SK-N-SH treated with all-trans-retinoic acid at 6 μM for 48 hours (cell line): ENCODE measurements around the gene IL4R.

ENCODE experiments used
- ARNTL ChIP-seq: fragments of 450-650 bp; formaldehyde crosslinking; IDR thresholded peaks from 2 replicates; pipeline ENCODE4 v1.5.0; 2020; ENCODE audit warnings: low read depth, mild to moderate bottlenecking, moderate library complexity, borderline replicate concordance
- CSDC2 ChIP-seq: fragments of 250-450 bp; sonication (Bioruptor Pico); IDR thresholded peaks from 2 replicates; pipeline ENCODE4 v1.5.0; 2020; ENCODE audit warnings: mild to moderate bottlenecking, moderate library complexity
- PPARA ChIP-seq: fragments of 250-450 bp; sonication (Bioruptor Pico); IDR thresholded peaks from 2 replicates; pipeline ENCODE4 v1.5.0; 2020; ENCODE audit warnings: mild to moderate bottlenecking, borderline replicate concordance
- RARB ChIP-seq: fragments of 250-450 bp; sonication (Bioruptor Pico); IDR thresholded peaks from 2 replicates; pipeline ENCODE4 v1.8.0; 2021; ENCODE audit warnings: mild to moderate bottlenecking, moderate library complexity
- TCF4 ChIP-seq: fragments of 250-450 bp; sonication (Bioruptor Pico); IDR thresholded peaks from 2 replicates; pipeline ENCODE4 v1.8.0; 2021; ENCODE audit warnings: mild to moderate bottlenecking, moderate library complexity, borderline replicate concordance
- TOX ChIP-seq: fragments of 250-450 bp; sonication (Bioruptor Pico); IDR thresholded peaks from 2 replicates; pipeline ENCODE4 v1.8.0; 2021; ENCODE audit warnings: mild to moderate bottlenecking, moderate library complexity, borderline replicate concordance
- ZFP3 ChIP-seq: fragments of 250-450 bp; sonication (Bioruptor Pico); IDR thresholded peaks from 2 replicates; pipeline ENCODE4 v1.5.0; 2020; ENCODE audit warnings: mild to moderate bottlenecking, moderate library complexity
- ZFP30 ChIP-seq: fragments of 450-650 bp; formaldehyde crosslinking; IDR thresholded peaks from 2 replicates; pipeline ENCODE4 v1.5.0; 2022; ENCODE audit warnings: mild to moderate bottlenecking, moderate library complexity
- ZNF565 ChIP-seq: fragments of 450-650 bp; formaldehyde crosslinking; conservative IDR thresholded peaks from 2 replicates; pipeline ENCODE4 v1.5.0; 2020; ENCODE audit warnings: low read depth, mild to moderate bottlenecking, moderate library complexity
- TF ChIP-seq, protein P1 (sequence below): fragments of 250-450 bp; sonication (Bioruptor Pico); IDR thresholded peaks from 2 replicates; pipeline ENCODE4 v1.5.1; 2020; ENCODE audit warnings: low read depth, mild to moderate bottlenecking, moderate library complexity
- TF ChIP-seq, protein P2 (sequence below): fragments of 250-450 bp; sonication (Bioruptor Pico); IDR thresholded peaks from 2 replicates; pipeline ENCODE4 v1.5.1; 2021; ENCODE audit warnings: mild to moderate bottlenecking, moderate library complexity
- TF ChIP-seq, protein P3 (sequence below): fragments of 250-450 bp; sonication (Bioruptor Pico); IDR thresholded peaks from 2 replicates; pipeline ENCODE4 v1.8.0; 2020; ENCODE audit warnings: mild to moderate bottlenecking, moderate library complexity, borderline replicate concordance
- TF ChIP-seq, protein P4 (sequence below): fragments of 250-450 bp; sonication (Bioruptor Pico); IDR thresholded peaks from 2 replicates; pipeline ENCODE4 v1.8.0; 2021; ENCODE audit warnings: low read depth, mild to moderate bottlenecking, moderate library complexity, borderline replicate concordance

DNA sequence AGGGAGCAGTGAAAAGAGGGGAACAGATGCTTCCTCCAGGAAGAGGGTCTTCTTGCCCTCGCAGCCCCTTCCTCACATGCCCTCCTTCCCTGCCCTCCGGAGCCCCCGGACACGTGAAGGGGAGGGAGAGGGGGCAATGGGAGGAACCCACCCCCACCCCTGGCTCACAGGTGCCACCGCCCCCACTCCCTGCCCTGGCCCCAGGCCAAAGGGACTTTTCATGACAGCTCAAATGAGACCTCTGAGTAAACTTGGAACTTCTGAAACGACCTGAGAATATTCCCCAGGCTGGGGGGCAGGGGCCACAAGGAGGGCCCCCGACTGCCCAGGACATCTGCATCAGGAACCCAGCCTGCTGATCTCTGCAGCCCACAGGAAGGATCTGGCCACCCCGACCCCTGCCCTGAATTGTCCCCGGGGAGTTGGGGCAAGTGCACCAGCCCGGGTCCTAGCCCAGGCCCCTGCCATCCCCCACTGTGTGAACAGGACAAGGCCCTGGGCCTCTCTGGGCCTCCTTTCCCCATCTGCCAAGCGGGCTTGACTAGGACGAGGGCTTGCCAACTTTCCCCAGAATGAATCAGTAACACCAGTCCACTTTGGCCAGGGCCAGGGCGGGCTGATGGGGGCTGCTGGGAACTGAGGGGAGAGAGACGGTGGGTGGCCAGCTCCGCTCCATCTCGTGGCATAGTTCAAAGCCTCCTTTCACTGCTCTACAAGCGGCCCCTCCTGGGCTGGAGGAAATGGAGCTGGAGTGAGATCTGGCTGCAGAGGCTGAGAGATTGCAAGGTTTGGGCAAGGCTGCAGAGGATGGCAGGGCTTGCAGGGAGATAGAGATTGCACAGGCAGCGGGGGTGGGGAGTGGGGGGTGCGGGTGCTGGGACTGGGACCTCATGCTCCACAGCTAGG is 92.0 kb downstream of the IL4R start:
- TF ChIP-seq, protein P1, sequence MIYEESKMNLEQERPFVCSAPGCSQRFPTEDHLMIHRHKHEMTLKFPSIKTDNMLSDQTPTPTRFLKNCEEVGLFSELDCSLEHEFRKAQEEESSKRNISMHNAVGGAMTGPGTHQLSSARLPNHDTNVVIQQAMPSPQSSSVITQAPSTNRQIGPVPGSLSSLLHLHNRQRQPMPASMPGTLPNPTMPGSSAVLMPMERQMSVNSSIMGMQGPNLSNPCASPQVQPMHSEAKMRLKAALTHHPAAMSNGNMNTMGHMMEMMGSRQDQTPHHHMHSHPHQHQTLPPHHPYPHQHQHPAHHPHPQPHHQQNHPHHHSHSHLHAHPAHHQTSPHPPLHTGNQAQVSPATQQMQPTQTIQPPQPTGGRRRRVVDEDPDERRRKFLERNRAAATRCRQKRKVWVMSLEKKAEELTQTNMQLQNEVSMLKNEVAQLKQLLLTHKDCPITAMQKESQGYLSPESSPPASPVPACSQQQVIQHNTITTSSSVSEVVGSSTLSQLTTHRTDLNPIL (CRISPR knock-in tag) = no peak
- TF ChIP-seq, protein P2, sequence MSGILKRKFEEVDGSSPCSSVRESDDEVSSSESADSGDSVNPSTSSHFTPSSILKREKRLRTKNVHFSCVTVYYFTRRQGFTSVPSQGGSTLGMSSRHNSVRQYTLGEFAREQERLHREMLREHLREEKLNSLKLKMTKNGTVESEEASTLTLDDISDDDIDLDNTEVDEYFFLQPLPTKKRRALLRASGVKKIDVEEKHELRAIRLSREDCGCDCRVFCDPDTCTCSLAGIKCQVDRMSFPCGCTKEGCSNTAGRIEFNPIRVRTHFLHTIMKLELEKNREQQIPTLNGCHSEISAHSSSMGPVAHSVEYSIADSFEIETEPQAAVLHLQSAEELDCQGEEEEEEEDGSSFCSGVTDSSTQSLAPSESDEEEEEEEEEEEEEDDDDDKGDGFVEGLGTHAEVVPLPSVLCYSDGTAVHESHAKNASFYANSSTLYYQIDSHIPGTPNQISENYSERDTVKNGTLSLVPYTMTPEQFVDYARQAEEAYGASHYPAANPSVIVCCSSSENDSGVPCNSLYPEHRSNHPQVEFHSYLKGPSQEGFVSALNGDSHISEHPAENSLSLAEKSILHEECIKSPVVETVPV = no peak
- TF ChIP-seq TOX (no peak), RARB (no peak), ZFP3 (no peak), ZNF565 (CRISPR knock-in tag) (no peak), PPARA (no peak), ARNTL (CRISPR knock-in tag) (no peak), TCF4 (no peak), CSDC2 (CRISPR knock-in tag) (no peak), ZFP30 (CRISPR knock-in tag) (no peak)
- TF ChIP-seq, protein P3, sequence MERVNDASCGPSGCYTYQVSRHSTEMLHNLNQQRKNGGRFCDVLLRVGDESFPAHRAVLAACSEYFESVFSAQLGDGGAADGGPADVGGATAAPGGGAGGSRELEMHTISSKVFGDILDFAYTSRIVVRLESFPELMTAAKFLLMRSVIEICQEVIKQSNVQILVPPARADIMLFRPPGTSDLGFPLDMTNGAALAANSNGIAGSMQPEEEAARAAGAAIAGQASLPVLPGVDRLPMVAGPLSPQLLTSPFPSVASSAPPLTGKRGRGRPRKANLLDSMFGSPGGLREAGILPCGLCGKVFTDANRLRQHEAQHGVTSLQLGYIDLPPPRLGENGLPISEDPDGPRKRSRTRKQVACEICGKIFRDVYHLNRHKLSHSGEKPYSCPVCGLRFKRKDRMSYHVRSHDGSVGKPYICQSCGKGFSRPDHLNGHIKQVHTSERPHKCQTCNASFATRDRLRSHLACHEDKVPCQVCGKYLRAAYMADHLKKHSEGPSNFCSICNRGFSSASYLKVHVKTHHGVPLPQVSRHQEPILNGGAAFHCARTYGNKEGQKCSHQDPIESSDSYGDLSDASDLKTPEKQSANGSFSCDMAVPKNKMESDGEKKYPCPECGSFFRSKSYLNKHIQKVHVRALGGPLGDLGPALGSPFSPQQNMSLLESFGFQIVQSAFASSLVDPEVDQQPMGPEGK (CRISPR knock-in tag) = no peak
- TF ChIP-seq, protein P4, sequence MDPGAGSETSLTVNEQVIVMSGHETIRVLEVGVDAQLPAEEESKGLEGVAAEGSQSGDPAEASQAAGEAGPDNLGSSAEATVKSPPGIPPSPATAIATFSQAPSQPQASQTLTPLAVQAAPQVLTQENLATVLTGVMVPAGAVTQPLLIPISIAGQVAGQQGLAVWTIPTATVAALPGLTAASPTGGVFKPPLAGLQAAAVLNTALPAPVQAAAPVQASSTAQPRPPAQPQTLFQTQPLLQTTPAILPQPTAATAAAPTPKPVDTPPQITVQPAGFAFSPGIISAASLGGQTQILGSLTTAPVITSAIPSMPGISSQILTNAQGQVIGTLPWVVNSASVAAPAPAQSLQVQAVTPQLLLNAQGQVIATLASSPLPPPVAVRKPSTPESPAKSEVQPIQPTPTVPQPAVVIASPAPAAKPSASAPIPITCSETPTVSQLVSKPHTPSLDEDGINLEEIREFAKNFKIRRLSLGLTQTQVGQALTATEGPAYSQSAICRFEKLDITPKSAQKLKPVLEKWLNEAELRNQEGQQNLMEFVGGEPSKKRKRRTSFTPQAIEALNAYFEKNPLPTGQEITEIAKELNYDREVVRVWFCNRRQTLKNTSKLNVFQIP (CRISPR knock-in tag) = no peak
